Tibial nerve (tissue), 4 donors: ENCODE results near the gene SLC39A9. TPM values are rescaled to one million over a fixed set of nuclear protein-coding genes. Genes with fewer than 3 reads are reported as not detected.

Experiments used
- DNase-seq, 2 donors: peaks; one replicate each; pipeline ENCODE4 v3.0.0-alpha.2; 2019; ENCODE audit warnings: low spot score in 2 of 2
- H3K27ac ChIP-seq, 4 donors: fragments of 200-600 bp; sonication (generic) in 3 of 4; one replicate each; pipeline ENCODE4 v1.5.1; 2017 to 2019; ENCODE audit warnings: mild to moderate bottlenecking in 1 of 4
- H3K27me3 ChIP-seq, 2 donors: fragments of 200-600 bp; sonication (generic) in 1 of 2; one replicate each; pipeline versions ENCODE4 v1.5.1 to v1.6.0; 2017 to 2019
- H3K36me3 ChIP-seq, 3 donors: fragments of 200-600 bp; sonication (generic); one replicate each; pipeline ENCODE4 v1.5.1; 2018 to 2019
- H3K4me1 ChIP-seq, 4 donors: fragments of 200-600 bp; sonication (generic) in 3 of 4; one replicate each; pipeline ENCODE4 v1.5.1; 2017 to 2019
- H3K4me3 ChIP-seq, 4 donors: fragments of 200-600 bp; sonication (generic) in 3 of 4; one replicate each; pipeline ENCODE4 v1.5.1; 2017 to 2019; ENCODE audit warnings: mild to moderate bottlenecking in 1 of 4, moderate library complexity in 1 of 4
- H3K9me3 ChIP-seq, 4 donors: fragments of 200-600 bp; sonication (generic) in 3 of 4; one replicate each; pipeline ENCODE4 v1.5.1; 2017 to 2019
- CTCF ChIP-seq, 5 experiments: fragments of 200-600 bp in 3 of 5; fragments of 450-650 bp in 2 of 5; sonication (generic) in 3 of 5; IDR thresholded peaks; one replicate each; pipeline ENCODE4 v1.5.1; 2016 to 2019; ENCODE audit warnings: antibody characterized with exemption in 5 of 5, mild to moderate bottlenecking in 3 of 5, moderate library complexity in 2 of 5
- EP300 ChIP-seq, 2 donors: sonication (generic); formaldehyde crosslinking; IDR thresholded peaks; one replicate each; pipeline ENCODE4 v1.6.1; 2017; ENCODE audit warnings: antibody characterized with exemption in 2 of 2, mild to moderate bottlenecking in 1 of 2
- POLR2A ChIP-seq, 2 donors: fragments of 450-650 bp; IDR thresholded peaks; one replicate each; pipeline ENCODE4 v1.6.1; 2017; ENCODE audit warnings: antibody characterized with exemption in 2 of 2, mild to moderate bottlenecking in 2 of 2, moderate library complexity in 2 of 2
- WGBS, 2 donors: methylation state at CpG; one replicate each; pipeline ENCODE4 v1.1.5; 2018; 5-methylcytosine and 5-hydroxymethylcytosine counted together
- total RNA-seq, 4 donors: library from RNA; depleted of rRNA; stranded (reverse); fragments of >200 nt; gene quantifications; one replicate each; pipeline ENCODE4 v1.1.0, GENCODE V29; 2016

SLC39A9 gene
- total RNA-seq, 4 donors from 2014 or later, result 52.2 to 68.4 (median 64.4) TPM

GRCh38 chr14:69374235-69374634, 24.3 kb upstream of the SLC39A9 start:
- no peak overlapping the region for H3K4me3 ChIP-seq
- TF ChIP-seq POLR2A (IDR thresholded peaks at IDR 0.05) (no peak), EP300 (IDR thresholded peaks at IDR 0.05) (no peak), CTCF (IDR thresholded peaks at IDR 0.05) (no peak)
- no peaks in the 10 kb centered on the region for H3K27me3 ChIP-seq
- no peak overlapping the region for H3K27ac ChIP-seq
- no peak for DNase-seq
- H3K9me3 ChIP-seq, result no peaks in the 10 kb centered on the region
- peaks cover 0 to 46% (median 5%) of the 10 kb centered on the region in 3 donors for H3K36me3 ChIP-seq
- peaks cover 0 to 4% (median 0%) of the 10 kb centered on the region in 4 donors for H3K4me1 ChIP-seq

GRCh38 chr14:69375182-69375581, 23.3 kb upstream of the SLC39A9 start:
- Histone ChIP-seq H3K36me3 (peaks cover 0 to 56% (median 5%) of the 10 kb centered on the region in 3 donors), H3K27me3 (no peaks in the 10 kb centered on the region), H3K4me1 (peaks cover 0 to 4% (median 0%) of the 10 kb centered on the region in 4 donors), H3K9me3 (no peaks in the 10 kb centered on the region), H3K4me3 (no peak overlapping the region), H3K27ac (no peak overlapping the region)
- 81 to 96% methylated on average over 3 of the region's 3 CpGs for WGBS, 2 donors
- TF ChIP-seq CTCF (IDR thresholded peaks at IDR 0.05) (no peak), POLR2A (IDR thresholded peaks at IDR 0.05) (no peak), EP300 (IDR thresholded peaks at IDR 0.05) (no peak)
- no peak for DNase-seq

GRCh38 chr14:69375722-69376121, 22.8 kb upstream of the SLC39A9 start:
- Histone ChIP-seq H3K27me3 (no peaks in the 10 kb centered on the region), H3K36me3 (peaks cover 0 to 60% (median 5%) of the 10 kb centered on the region in 3 donors), H3K27ac (no peak overlapping the region), H3K4me1 (peaks cover 0 to 4% (median 0%) of the 10 kb centered on the region in 4 donors), H3K9me3 (no peaks in the 10 kb centered on the region), H3K4me3 (no peak overlapping the region)
- 93 to 99% methylated on average over 5 of the region's 5 CpGs for WGBS, 2 donors
- DNase-seq, result no peak
- TF ChIP-seq CTCF (IDR thresholded peaks at IDR 0.05) (no peak), POLR2A (IDR thresholded peaks at IDR 0.05) (no peak), EP300 (IDR thresholded peaks at IDR 0.05) (no peak)

- TF ChIP-seq EP300 (IDR thresholded peaks at IDR 0.05) (no peak), POLR2A (IDR thresholded peaks at IDR 0.05) (no peak), CTCF (IDR thresholded peaks at IDR 0.05) (no peak)
- peaks cover 0 to 8% (median 0%) of the 10 kb centered on the region in 4 donors for H3K4me1 ChIP-seq
- H3K9me3 ChIP-seq, result no peaks in the 10 kb centered on the region
- H3K36me3 ChIP-seq, result peaks cover 0 to 65% (median 5%) of the 10 kb centered on the region in 3 donors
- DNase-seq, result no peak
- H3K27ac ChIP-seq, result no peak overlapping the region
- no peak overlapping the region for H3K4me3 ChIP-seq
- no peaks in the 10 kb centered on the region for H3K27me3 ChIP-seq
Measured at GRCh38 chr14:69376439-69376838, 22.1 kb upstream of the SLC39A9 start.

GRCh38 chr14:69378274-69378673, 20.2 kb upstream of the SLC39A9 start:
- 93 to 94% methylated on average over 2 of the region's 2 CpGs for WGBS, 2 donors
- Histone ChIP-seq H3K4me3 (no peak overlapping the region), H3K9me3 (no peaks in the 10 kb centered on the region), H3K27ac (no peak overlapping the region), H3K4me1 (peaks cover 0 to 8% (median 0%) of the 10 kb centered on the region in 4 donors), H3K27me3 (no peaks in the 10 kb centered on the region), H3K36me3 (peaks cover 0 to 55% (median 5%) of the 10 kb centered on the region in 3 donors)
- TF ChIP-seq POLR2A (IDR thresholded peaks at IDR 0.05), result no peak
- no peak for TF ChIP-seq CTCF (IDR thresholded peaks at IDR 0.05)
- no peak for TF ChIP-seq EP300 (IDR thresholded peaks at IDR 0.05)
- no peak for DNase-seq
